Neural cell (in vitro differentiated cells): ENCODE data around the gene CCDC181.

Experiments
- EP300 ChIP-seq: fragments of 450-650 bp; conservative IDR thresholded peaks from 2 replicates; pipeline ENCODE4 v1.6.1; 2014; ENCODE audit warnings: antibody characterized with exemption, mild to moderate bottlenecking, moderate library complexity; ENCODE audit not compliant: poor library complexity, severe bottlenecking
- EZH2 ChIP-seq: fragments of 200-600, 300-800 bp; shearing (Covaris generic), sonication (generic); IDR thresholded peaks from 2 replicates; pipeline ENCODE4 v1.6.1; 2014; ENCODE audit warnings: antibody characterized with exemption, low read length, borderline replicate concordance, mild to moderate bottlenecking; ENCODE audit not compliant: insufficient read depth, poor library complexity, severe bottlenecking
- POLR2AphosphoS5 ChIP-seq: IDR thresholded peaks from 2 replicates; pipeline ENCODE4 v1.6.1; 2012
- RAD21 ChIP-seq: fragments of 450-650 bp; conservative IDR thresholded peaks from 2 replicates; pipeline ENCODE4 v1.6.1; 2014; ENCODE audit warnings: antibody characterized with exemption, mild to moderate bottlenecking, moderate library complexity
- TAF1 ChIP-seq: IDR thresholded peaks from 2 replicates; pipeline ENCODE4 v1.6.1; 2012; ENCODE audit warnings: low read depth
- TF ChIP-seq, protein P1 (sequence below): fragments of 450-650 bp; IDR thresholded peaks from 2 replicates; pipeline ENCODE4 v1.5.1; 2014; ENCODE audit warnings: antibody characterized with exemption, mild to moderate bottlenecking, moderate library complexity; ENCODE audit not compliant: poor library complexity, severe bottlenecking
- TF ChIP-seq, protein P2 (sequence below): IDR thresholded peaks from 2 replicates; pipeline ENCODE4 v1.6.1; 2012; ENCODE audit warnings: borderline replicate concordance

DNA sequence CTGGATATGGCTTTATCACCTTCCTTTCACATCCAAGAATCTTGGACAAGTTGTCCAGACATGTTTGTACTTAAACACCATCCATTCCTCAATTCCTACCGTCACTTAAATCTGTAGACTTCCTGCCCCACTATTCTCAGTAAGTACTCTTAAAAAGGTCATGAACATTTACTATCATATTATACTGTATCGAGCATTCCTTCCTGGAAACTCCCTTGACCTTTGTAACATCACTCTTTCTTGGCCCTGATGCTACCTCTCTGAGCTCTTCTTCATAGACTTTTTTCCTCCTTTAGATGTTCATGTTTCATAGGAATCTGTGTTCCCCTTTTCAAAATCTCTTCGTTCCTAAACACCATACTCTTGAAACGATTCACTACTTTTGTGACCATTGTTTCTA lies 43.8 kb downstream of the CCDC181 start:
- TF ChIP-seq, protein P1, sequence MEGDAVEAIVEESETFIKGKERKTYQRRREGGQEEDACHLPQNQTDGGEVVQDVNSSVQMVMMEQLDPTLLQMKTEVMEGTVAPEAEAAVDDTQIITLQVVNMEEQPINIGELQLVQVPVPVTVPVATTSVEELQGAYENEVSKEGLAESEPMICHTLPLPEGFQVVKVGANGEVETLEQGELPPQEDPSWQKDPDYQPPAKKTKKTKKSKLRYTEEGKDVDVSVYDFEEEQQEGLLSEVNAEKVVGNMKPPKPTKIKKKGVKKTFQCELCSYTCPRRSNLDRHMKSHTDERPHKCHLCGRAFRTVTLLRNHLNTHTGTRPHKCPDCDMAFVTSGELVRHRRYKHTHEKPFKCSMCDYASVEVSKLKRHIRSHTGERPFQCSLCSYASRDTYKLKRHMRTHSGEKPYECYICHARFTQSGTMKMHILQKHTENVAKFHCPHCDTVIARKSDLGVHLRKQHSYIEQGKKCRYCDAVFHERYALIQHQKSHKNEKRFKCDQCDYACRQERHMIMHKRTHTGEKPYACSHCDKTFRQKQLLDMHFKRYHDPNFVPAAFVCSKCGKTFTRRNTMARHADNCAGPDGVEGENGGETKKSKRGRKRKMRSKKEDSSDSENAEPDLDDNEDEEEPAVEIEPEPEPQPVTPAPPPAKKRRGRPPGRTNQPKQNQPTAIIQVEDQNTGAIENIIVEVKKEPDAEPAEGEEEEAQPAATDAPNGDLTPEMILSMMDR: no peak
- TF ChIP-seq EP300: no peak
- TF ChIP-seq TAF1: no peak
- TF ChIP-seq POLR2AphosphoS5: no peak
- TF ChIP-seq, protein P2, sequence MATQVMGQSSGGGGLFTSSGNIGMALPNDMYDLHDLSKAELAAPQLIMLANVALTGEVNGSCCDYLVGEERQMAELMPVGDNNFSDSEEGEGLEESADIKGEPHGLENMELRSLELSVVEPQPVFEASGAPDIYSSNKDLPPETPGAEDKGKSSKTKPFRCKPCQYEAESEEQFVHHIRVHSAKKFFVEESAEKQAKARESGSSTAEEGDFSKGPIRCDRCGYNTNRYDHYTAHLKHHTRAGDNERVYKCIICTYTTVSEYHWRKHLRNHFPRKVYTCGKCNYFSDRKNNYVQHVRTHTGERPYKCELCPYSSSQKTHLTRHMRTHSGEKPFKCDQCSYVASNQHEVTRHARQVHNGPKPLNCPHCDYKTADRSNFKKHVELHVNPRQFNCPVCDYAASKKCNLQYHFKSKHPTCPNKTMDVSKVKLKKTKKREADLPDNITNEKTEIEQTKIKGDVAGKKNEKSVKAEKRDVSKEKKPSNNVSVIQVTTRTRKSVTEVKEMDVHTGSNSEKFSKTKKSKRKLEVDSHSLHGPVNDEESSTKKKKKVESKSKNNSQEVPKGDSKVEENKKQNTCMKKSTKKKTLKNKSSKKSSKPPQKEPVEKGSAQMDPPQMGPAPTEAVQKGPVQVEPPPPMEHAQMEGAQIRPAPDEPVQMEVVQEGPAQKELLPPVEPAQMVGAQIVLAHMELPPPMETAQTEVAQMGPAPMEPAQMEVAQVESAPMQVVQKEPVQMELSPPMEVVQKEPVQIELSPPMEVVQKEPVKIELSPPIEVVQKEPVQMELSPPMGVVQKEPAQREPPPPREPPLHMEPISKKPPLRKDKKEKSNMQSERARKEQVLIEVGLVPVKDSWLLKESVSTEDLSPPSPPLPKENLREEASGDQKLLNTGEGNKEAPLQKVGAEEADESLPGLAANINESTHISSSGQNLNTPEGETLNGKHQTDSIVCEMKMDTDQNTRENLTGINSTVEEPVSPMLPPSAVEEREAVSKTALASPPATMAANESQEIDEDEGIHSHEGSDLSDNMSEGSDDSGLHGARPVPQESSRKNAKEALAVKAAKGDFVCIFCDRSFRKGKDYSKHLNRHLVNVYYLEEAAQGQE: no peak
- TF ChIP-seq EZH2: no peak
- no peak for TF ChIP-seq RAD21
